GM12878 (cell line): ENCODE measurements around the gene SNRK. TPM values are rescaled to one million over a fixed set of nuclear protein-coding genes. Genes with fewer than 3 reads are reported as not detected.

ENCODE experiments used
- IRF3 ChIP-seq: fragments of 450-650 bp; IDR thresholded peaks from 2 replicates; pipeline ENCODE4 v1.6.1; 2014; ENCODE audit warnings: mild to moderate bottlenecking
- NFYA ChIP-seq: IDR thresholded peaks from 2 replicates; pipeline ENCODE4 v1.6.1; 2011; ENCODE audit warnings: low read depth, mild to moderate bottlenecking, low read length, improper control_type of control experiment, borderline replicate concordance
- SKIL ChIP-seq: fragments of 450-650 bp; IDR thresholded peaks from 2 replicates; pipeline ENCODE4 v1.6.1; 2017; ENCODE audit warnings: mild to moderate bottlenecking, low read depth, inconsistent platforms; ENCODE audit not compliant: poor library complexity, severe bottlenecking
- ZNF217 ChIP-seq: fragments of 450-650 bp; IDR thresholded peaks from 2 replicates; pipeline ENCODE4 v1.6.1; 2017; ENCODE audit warnings: antibody characterized with exemption, mild to moderate bottlenecking
- ZNF592 ChIP-seq: fragments of 450-650 bp; IDR thresholded peaks from 2 replicates; pipeline ENCODE4 v1.6.1; 2017; ENCODE audit warnings: mild to moderate bottlenecking, moderate library complexity
- polyA plus RNA-seq, 11 experiments: library from polyadenylated mRNA; depleted of rRNA in 4 of 11; unstranded in 6 of 11; stranded (reverse) in 5 of 11; fragments of >200 nt; fragmentation: Nextera tagmentation in 4 of 11; fragmentation: Illumina TruSeq in 1 of 11; extraction: Ambion mirVana in 4 of 11; extraction: Trizol in 1 of 11; gene quantifications; 1 replicate in 1 of 11; 2 replicates in 10 of 11; pipeline versions ENCODE4 v1.2.1 to v1.2.3, GENCODE V29; 2011 to 2016; ENCODE audit warnings: inconsistent platforms in 2 of 11, missing spikeins in 2 of 11, low read depth in 1 of 11
- total RNA-seq, 4 experiments: library from RNA; depleted of rRNA in 3 of 4; stranded (reverse); fragments of >200 nt in 3 of 4; fragmentation: Illumina TruSeq in 1 of 4; extraction: Trizol in 1 of 4; gene quantifications; 2 replicates each; pipeline versions ENCODE4 v1.2.1 to v1.2.3, GENCODE V29; 2013 to 2021

SNRK gene
- total and polyA plus RNA-seq, 10 of the 15 experiments (the other 5 are each of a cell fraction or from before 2014, with no cell fraction given) = 1.6 to 12.1 (median 7.6) TPM

GRCh38 chr3:43260412-43260811 lies 25.9 kb upstream of the SNRK start (continued):
- TF ChIP-seq NFYA = no peak
- no peak for TF ChIP-seq SKIL
- no peak for TF ChIP-seq ZNF217
- TF ChIP-seq IRF3 = no peak
- no peak for TF ChIP-seq ZNF592
